Endothelial cell (in vitro differentiated cells): Measurements from ENCODE around the gene DCAF11. TPM values are rescaled to one million over a fixed set of nuclear protein-coding genes. Genes with fewer than 3 reads are reported as not detected.

Source experiments
- DNase-seq: peaks from one replicate; pipeline ENCODE4 v3.0.0; 2021; ENCODE audit warnings: low spot score
- H3K27ac Mint-ChIP-seq: one replicate; pipeline ENCODE4 v1.8.0; 2021; ENCODE audit warnings: mixed read lengths, inconsistent platforms; ENCODE audit not compliant: unreplicated experiment
- H3K27me3 Mint-ChIP-seq: one replicate; pipeline ENCODE4 v1.8.0; 2021; ENCODE audit warnings: mild to moderate bottlenecking, moderate library complexity, mixed read lengths, inconsistent platforms; ENCODE audit not compliant: unreplicated experiment
- H3K36me3 Mint-ChIP-seq: one replicate; pipeline ENCODE4 v1.8.0; 2021; ENCODE audit warnings: mild to moderate bottlenecking, low read depth, mixed read lengths, inconsistent platforms; ENCODE audit not compliant: unreplicated experiment
- H3K4me1 Mint-ChIP-seq: one replicate; pipeline ENCODE4 v1.8.0; 2021; ENCODE audit warnings: mild to moderate bottlenecking, mixed read lengths, inconsistent platforms; ENCODE audit not compliant: unreplicated experiment
- H3K4me3 Mint-ChIP-seq: one replicate; pipeline ENCODE4 v1.8.0; 2021; ENCODE audit warnings: mild to moderate bottlenecking, mixed read lengths, inconsistent platforms; ENCODE audit not compliant: unreplicated experiment
- H3K9me3 Mint-ChIP-seq: one replicate; pipeline ENCODE4 v1.8.0; 2021; ENCODE audit warnings: mixed read lengths, inconsistent platforms; ENCODE audit not compliant: unreplicated experiment
- CTCF ChIP-seq: fragments of 200-600 bp; sonication (generic); IDR thresholded peaks from one replicate; pipeline ENCODE4 v1.5.0; 2021; ENCODE audit warnings: antibody characterized with exemption; ENCODE audit not compliant: unreplicated experiment
- total RNA-seq: library from RNA; stranded (reverse); fragmentation: NEBNext Ultra II Directional; extraction: Animal tissue kit (Norgen Biotek cat#: 25700); gene quantifications from one replicate; pipeline ENCODE4 v1.2.1, GENCODE V29; 2021; ENCODE audit not compliant: unreplicated experiment

The DCAF11 gene
- total RNA-seq, 1 donor from 2014 or later, result 38.2 TPM

- no peak overlapping the region for H3K27ac Mint-ChIP-seq
- no peak for TF ChIP-seq CTCF
- peak overlapping the region; percentile 51 for H3K4me3 Mint-ChIP-seq
- peaks cover 16% of the 10 kb centered on the region for H3K4me1 Mint-ChIP-seq
- peaks cover 10% of the 10 kb centered on the region for H3K27me3 Mint-ChIP-seq
- no peak for DNase-seq
- no peaks in the 10 kb centered on the region for H3K9me3 Mint-ChIP-seq
- peaks cover 8% of the 10 kb centered on the region for H3K36me3 Mint-ChIP-seq
Measured at GRCh38 chr14:24096545-24097181, 17.9 kb upstream of the DCAF11 start.

GRCh38 chr14:24098229-24098926 lies 16.2 kb upstream of the DCAF11 start:
- peaks cover 9% of the 10 kb centered on the region for H3K27me3 Mint-ChIP-seq
- peaks cover 14% of the 10 kb centered on the region for H3K36me3 Mint-ChIP-seq
- no peak for DNase-seq
- H3K27ac Mint-ChIP-seq, result no peak overlapping the region
- H3K9me3 Mint-ChIP-seq, result no peaks in the 10 kb centered on the region
- no peak for TF ChIP-seq CTCF
- H3K4me3 Mint-ChIP-seq, result no peak overlapping the region
- H3K4me1 Mint-ChIP-seq, result peaks cover 12% of the 10 kb centered on the region

- peaks cover 11% of the 10 kb centered on the region for H3K27me3 Mint-ChIP-seq
- peaks cover 22% of the 10 kb centered on the region for H3K36me3 Mint-ChIP-seq
- H3K9me3 Mint-ChIP-seq, result no peaks in the 10 kb centered on the region
- H3K4me1 Mint-ChIP-seq, result peaks cover 10% of the 10 kb centered on the region
- no peak for TF ChIP-seq CTCF
- no peak for DNase-seq
- no peak overlapping the region for H3K27ac Mint-ChIP-seq
- peak overlapping the region; percentile 49 for H3K4me3 Mint-ChIP-seq
Measured at GRCh38 chr14:24098927-24099813, 15.4 kb upstream of the DCAF11 start.

GRCh38 chr14:24100197-24100981 lies 14.2 kb upstream of the DCAF11 start:
- no peak for TF ChIP-seq CTCF
- Mint-ChIP-seq H3K9me3 (no peaks in the 10 kb centered on the region), H3K4me1 (peaks cover 5% of the 10 kb centered on the region), H3K4me3 (no peak overlapping the region), H3K27ac (no peak overlapping the region), H3K36me3 (peaks cover 30% of the 10 kb centered on the region), H3K27me3 (peaks cover 11% of the 10 kb centered on the region)
- no peak for DNase-seq
